Liver (tissue), 9 donors: ENCODE measurements around the gene GLI3. TPM values are rescaled to one million over a fixed set of nuclear protein-coding genes. Genes with fewer than 3 reads are reported as not detected.

ENCODE experiments used
- DNase-seq: peaks from one replicate; pipeline ENCODE4 v3.0.0-alpha.2; 2017; ENCODE audit warnings: low spot score
- H3K27ac ChIP-seq, 2 donors: one replicate each; pipeline ENCODE4 v1.7.0; 2013; ENCODE audit warnings: inconsistent platforms in 2 of 2, low read length in 2 of 2, control low read depth in 1 of 2, low read depth in 1 of 2, mild to moderate bottlenecking in 1 of 2
- H3K27me3 ChIP-seq, 4 donors: one replicate each; pipeline versions ENCODE4 v1.6.1 to v1.7.0; 2013; ENCODE audit warnings: low read length in 3 of 4, inconsistent platforms in 1 of 4, mild to moderate bottlenecking in 1 of 4, moderate library complexity in 1 of 4; ENCODE audit not compliant: control insufficient read depth in 4 of 4, insufficient read depth in 4 of 4
- H3K36me3 ChIP-seq, 4 donors: one replicate each; pipeline versions ENCODE4 v1.6.1 to v1.7.0; 2013; ENCODE audit warnings: low read length in 3 of 4, mild to moderate bottlenecking in 3 of 4, low read depth in 1 of 4, moderate library complexity in 1 of 4; ENCODE audit not compliant: control insufficient read depth in 4 of 4, insufficient read depth in 3 of 4
- H3K4me1 ChIP-seq, 4 donors: one replicate each; pipeline versions ENCODE4 v1.6.1 to v1.7.0; 2013; ENCODE audit warnings: low read length in 3 of 4, mild to moderate bottlenecking in 3 of 4, moderate library complexity in 1 of 4; ENCODE audit not compliant: control insufficient read depth in 4 of 4, insufficient read depth in 4 of 4
- H3K4me3 ChIP-seq, 3 donors: one replicate each; pipeline versions ENCODE4 v1.6.1 to v1.7.0; 2013; ENCODE audit warnings: low read length in 3 of 3, control low read depth in 1 of 3, low read depth in 1 of 3, mild to moderate bottlenecking in 1 of 3
- H3K9ac ChIP-seq, 2 donors: one replicate each; pipeline ENCODE4 v1.7.0; 2013; ENCODE audit warnings: low read length in 2 of 2, mild to moderate bottlenecking in 2 of 2, moderate library complexity in 2 of 2, control low read depth in 1 of 2, low read depth in 1 of 2
- H3K9me3 ChIP-seq, 4 donors: one replicate each; pipeline versions ENCODE4 v1.6.1 to v1.7.0; 2013; ENCODE audit warnings: low read length in 3 of 4; ENCODE audit not compliant: control insufficient read depth in 4 of 4
- ATF3 ChIP-seq: IDR thresholded peaks from 2 replicates; pipeline ENCODE4 v1.6.1; 2016; ENCODE audit warnings: antibody characterized with exemption
- CTCF ChIP-seq: fragments of 150-350 bp; IDR thresholded peaks from 2 replicates; pipeline ENCODE4 v1.5.1; 2017; ENCODE audit warnings: improper control_type of control experiment, low read depth, low read length; ENCODE audit not compliant: missing input control
- EGR1 ChIP-seq, 2 donors: IDR thresholded peaks; 2 replicates each; pipeline ENCODE4 v1.6.1; 2016 to 2018; ENCODE audit warnings: antibody characterized with exemption in 2 of 2, low read depth in 2 of 2
- FOXA1 ChIP-seq: IDR thresholded peaks from 2 replicates; pipeline ENCODE4 v1.6.1; 2016; ENCODE audit warnings: antibody characterized with exemption
- FOXA2 ChIP-seq: IDR thresholded peaks from 2 replicates; pipeline ENCODE4 v1.6.1; 2016; ENCODE audit warnings: antibody characterized with exemption
- GABPA ChIP-seq, 2 donors: IDR thresholded peaks in 1 of 2; conservative IDR thresholded peaks in 1 of 2; 2 replicates each; pipeline ENCODE4 v1.6.1; 2016; ENCODE audit warnings: antibody characterized with exemption in 2 of 2, mild to moderate bottlenecking in 1 of 2, moderate library complexity in 1 of 2
- HNF4A ChIP-seq, 2 donors: conservative IDR thresholded peaks; 2 replicates each; pipeline ENCODE4 v1.6.1; 2016; ENCODE audit warnings: antibody characterized with exemption in 2 of 2, mild to moderate bottlenecking in 2 of 2
- HNF4G ChIP-seq: IDR thresholded peaks from 2 replicates; pipeline ENCODE4 v1.6.1; 2016; ENCODE audit warnings: antibody characterized with exemption
- JUND ChIP-seq, 2 donors: IDR thresholded peaks; 2 replicates each; pipeline ENCODE4 v1.6.1; 2016; ENCODE audit warnings: antibody characterized with exemption in 2 of 2
- MAX ChIP-seq: IDR thresholded peaks from 2 replicates; pipeline ENCODE4 v1.6.1; 2016; ENCODE audit warnings: antibody characterized with exemption
- NR2F2 ChIP-seq: IDR thresholded peaks from 2 replicates; pipeline ENCODE4 v1.6.1; 2016; ENCODE audit warnings: antibody characterized with exemption
- REST ChIP-seq: IDR thresholded peaks from 2 replicates; pipeline ENCODE4 v1.6.1; 2016; ENCODE audit warnings: antibody characterized with exemption, mild to moderate bottlenecking
- RXRA ChIP-seq, 2 donors: IDR thresholded peaks; 2 replicates each; pipeline ENCODE4 v1.6.1; 2017 to 2018; ENCODE audit warnings: antibody characterized with exemption in 2 of 2, mild to moderate bottlenecking in 1 of 2
- SP1 ChIP-seq: IDR thresholded peaks from 2 replicates; pipeline ENCODE4 v1.6.1; 2018; ENCODE audit warnings: antibody characterized with exemption, mild to moderate bottlenecking
- TAF1 ChIP-seq: conservative IDR thresholded peaks from 2 replicates; pipeline ENCODE4 v1.6.1; 2016; ENCODE audit warnings: antibody characterized with exemption, mild to moderate bottlenecking
- YY1 ChIP-seq: IDR thresholded peaks from 2 replicates; pipeline ENCODE4 v1.6.1; 2016; ENCODE audit warnings: antibody characterized with exemption, mild to moderate bottlenecking
- ZBTB33 ChIP-seq: IDR thresholded peaks from 2 replicates; pipeline ENCODE4 v1.6.1; 2016; ENCODE audit warnings: antibody characterized with exemption
- WGBS: extraction: QIAGEN DNeasy Blood & Tissue Kit; methylation state at CpG from one replicate; pipeline ENCODE4 v1.1.7; 2013; 5-methylcytosine and 5-hydroxymethylcytosine counted together
- polyA plus RNA-seq, 2 donors: library from polyadenylated mRNA; stranded (reverse) in 1 of 2; unstranded in 1 of 2; fragments of 200-250 nt in 1 of 2; fragments of >200 nt in 1 of 2; fragmentation: Nextera tagmentation in 1 of 2; extraction: Ambion mirVana in 1 of 2; gene quantifications; one replicate each; pipeline versions ENCODE4 v1.2.1 to v1.2.3, GENCODE V29; 2013 to 2015
- total RNA-seq, 2 donors: library from RNA; depleted of rRNA; stranded (reverse); fragments of >200 nt; gene quantifications; one replicate each; pipeline ENCODE4 v1.2.3, GENCODE V29; 2014
- donor health status: healthy.
- donor health status: healthy.
- donor health status: healthy.
- donor health status: healthy.
- donor health status: healthy.

GLI3 gene
- total and polyA plus RNA-seq, 4 donors: 0.09 to 0.42 (median 0.26) TPM

- Histone ChIP-seq H3K36me3 (no peaks in the 10 kb centered on the region), H3K9ac (no peak overlapping the region), H3K27me3 (peaks cover 0 to 2% (median 0%) of the 10 kb centered on the region in 4 donors), H3K4me1 (no peaks in the 10 kb centered on the region), H3K4me3 (no peak overlapping the region), H3K27ac (no peak overlapping the region), H3K9me3 (no peaks in the 10 kb centered on the region)
- TF ChIP-seq ZBTB33 (no peak), MAX (no peak), ATF3 (no peak), NR2F2 (no peak), RXRA (IDR thresholded peaks at IDR 0.05) (no peak), REST (no peak), EGR1 (IDR thresholded peaks at IDR 0.05; ENCODE audit: low read depth in 2 of 2) (no peak), JUND (IDR thresholded peaks at IDR 0.05) (no peak), FOXA2 (no peak), HNF4G (no peak), FOXA1 (no peak), TAF1 (no peak), GABPA (IDR thresholded peaks at IDR 0.05 in 1 of 2, conservative IDR thresholded peaks at IDR 0.05 in 1 of 2) (no peak), SP1 (no peak), YY1 (no peak), CTCF (no peak), HNF4A (conservative IDR thresholded peaks at IDR 0.05) (no peak)
- DNase-seq: no peak
- WGBS: 81% methylated on average over 8 of the region's 8 CpGs
These were observed 37.9 kb downstream of the GLI3 start for GRCh38 chr7:42198974-42199668.
